Neural cell (in vitro differentiated cells): ENCODE measurements around the gene SUFU. TPM values are rescaled to one million over a fixed set of nuclear protein-coding genes. Genes with fewer than 3 reads are reported as not detected.

ENCODE experiments used
- H2AFZ ChIP-seq: fragments of 200-600, 300-800 bp; sonication (generic), shearing (Covaris generic); 2 replicates; pipeline ENCODE4 v1.6.0; 2014; ENCODE audit warnings: low read depth, mild to moderate bottlenecking, antibody characterized with exemption, low read length, moderate library complexity
- H3F3A ChIP-seq: fragments of 200-600 bp; shearing (Covaris generic); 2 replicates; pipeline ENCODE4 v1.6.1; 2016; ENCODE audit warnings: mild to moderate bottlenecking, moderate library complexity, mixed read lengths, antibody characterized with exemption, low read length; ENCODE audit not compliant: insufficient read depth, poor library complexity, severe bottlenecking
- H3K27ac ChIP-seq: fragments of 200-600, 300-800 bp; sonication (generic), shearing (Covaris generic); 2 replicates; pipeline ENCODE4 v1.5.1; 2014; ENCODE audit warnings: mild to moderate bottlenecking, low read length, moderate library complexity
- H3K27me3 ChIP-seq: fragments of 300-800, 200-600 bp; sonication (generic), shearing (Covaris generic); 2 replicates; pipeline ENCODE4 v1.6.0; 2014; ENCODE audit warnings: mild to moderate bottlenecking, low read depth, low read length, moderate library complexity; ENCODE audit not compliant: insufficient read depth
- H3K36me3 ChIP-seq: fragments of 300-800, 200-600 bp; sonication (generic), shearing (Covaris generic); 2 replicates; pipeline ENCODE4 v1.5.1; 2014; ENCODE audit warnings: mild to moderate bottlenecking, antibody characterized with exemption, low read length, moderate library complexity; ENCODE audit not compliant: insufficient read depth
- H3K4me2 ChIP-seq: fragments of 300-800, 200-600 bp; sonication (generic), shearing (Covaris generic); 2 replicates; pipeline ENCODE4 v1.6.0; 2014; ENCODE audit warnings: mild to moderate bottlenecking, low read length
- H3K4me3 ChIP-seq: fragments of 300-800, 200-600 bp; sonication (generic), shearing (Covaris generic); 2 replicates; pipeline ENCODE4 v1.5.1; 2014; ENCODE audit warnings: mild to moderate bottlenecking, low read length, moderate library complexity
- H3K79me2 ChIP-seq: fragments of 200-600 bp; shearing (Covaris generic); replicated peaks from 2 replicates; pipeline ENCODE4 v1.6.0; 2014; ENCODE audit warnings: mild to moderate bottlenecking, low read length, moderate library complexity; ENCODE audit not compliant: insufficient read depth
- H3K9ac ChIP-seq: fragments of 300-800, 200-600 bp; sonication (generic), shearing (Covaris generic); 2 replicates; pipeline ENCODE4 v1.6.1; 2016; ENCODE audit warnings: mild to moderate bottlenecking, low read length, mixed read lengths
- H3K9me2 ChIP-seq: fragments of 200-600 bp; shearing (Covaris generic); 2 replicates; pipeline ENCODE4 v1.6.1; 2016; ENCODE audit warnings: mild to moderate bottlenecking, low read length, mixed read lengths; ENCODE audit not compliant: insufficient read depth
- H3K9me3 ChIP-seq: fragments of 200-600, 300-800 bp; sonication (generic), shearing (Covaris generic); 2 replicates; pipeline ENCODE4 v1.6.1; 2016; ENCODE audit warnings: mild to moderate bottlenecking, mixed run types, low read length, moderate library complexity, mixed read lengths
- H4K20me1 ChIP-seq: fragments of 200-600 bp; shearing (Covaris generic); 2 replicates; pipeline ENCODE4 v1.6.1; 2016; ENCODE audit warnings: mild to moderate bottlenecking, mixed run types; ENCODE audit not compliant: insufficient read depth
- CTCF ChIP-seq: fragments of 450-650 bp; IDR thresholded peaks from 2 replicates; pipeline ENCODE4 v1.5.1; 2014; ENCODE audit warnings: antibody characterized with exemption, mild to moderate bottlenecking, moderate library complexity; ENCODE audit not compliant: poor library complexity, severe bottlenecking
- EP300 ChIP-seq: fragments of 450-650 bp; conservative IDR thresholded peaks from 2 replicates; pipeline ENCODE4 v1.6.1; 2014; ENCODE audit warnings: antibody characterized with exemption, mild to moderate bottlenecking, moderate library complexity; ENCODE audit not compliant: poor library complexity, severe bottlenecking
- EZH2 ChIP-seq: fragments of 200-600, 300-800 bp; shearing (Covaris generic), sonication (generic); IDR thresholded peaks from 2 replicates; pipeline ENCODE4 v1.6.1; 2014; ENCODE audit warnings: antibody characterized with exemption, low read length, borderline replicate concordance, mild to moderate bottlenecking; ENCODE audit not compliant: insufficient read depth, poor library complexity, severe bottlenecking
- MXI1 ChIP-seq: fragments of 450-650 bp; conservative IDR thresholded peaks from 2 replicates; pipeline ENCODE4 v1.6.1; 2014; ENCODE audit warnings: antibody characterized with exemption, mild to moderate bottlenecking; ENCODE audit not compliant: poor library complexity, severe bottlenecking
- POLR2AphosphoS5 ChIP-seq: IDR thresholded peaks from 2 replicates; pipeline ENCODE4 v1.6.1; 2012
- RAD21 ChIP-seq: fragments of 450-650 bp; conservative IDR thresholded peaks from 2 replicates; pipeline ENCODE4 v1.6.1; 2014; ENCODE audit warnings: antibody characterized with exemption, mild to moderate bottlenecking, moderate library complexity
- REST ChIP-seq: IDR thresholded peaks from 2 replicates; pipeline ENCODE4 v1.6.1; 2012; ENCODE audit warnings: borderline replicate concordance
- SMC3 ChIP-seq: fragments of 450-650 bp; conservative IDR thresholded peaks from 2 replicates; pipeline ENCODE4 v1.6.1; 2014; ENCODE audit warnings: antibody characterized with exemption, mild to moderate bottlenecking, moderate library complexity; ENCODE audit not compliant: poor library complexity
- TAF1 ChIP-seq: IDR thresholded peaks from 2 replicates; pipeline ENCODE4 v1.6.1; 2012; ENCODE audit warnings: low read depth
- polyA plus RNA-seq: library from polyadenylated mRNA; depleted of rRNA; stranded (reverse); fragments of >200 nt; gene quantifications from 2 replicates; pipeline ENCODE4 v1.2.3, GENCODE V29; 2014

The SUFU gene
- polyA plus RNA-seq, 1 donor from 2014 or later, result 4.8 TPM

DNA sequence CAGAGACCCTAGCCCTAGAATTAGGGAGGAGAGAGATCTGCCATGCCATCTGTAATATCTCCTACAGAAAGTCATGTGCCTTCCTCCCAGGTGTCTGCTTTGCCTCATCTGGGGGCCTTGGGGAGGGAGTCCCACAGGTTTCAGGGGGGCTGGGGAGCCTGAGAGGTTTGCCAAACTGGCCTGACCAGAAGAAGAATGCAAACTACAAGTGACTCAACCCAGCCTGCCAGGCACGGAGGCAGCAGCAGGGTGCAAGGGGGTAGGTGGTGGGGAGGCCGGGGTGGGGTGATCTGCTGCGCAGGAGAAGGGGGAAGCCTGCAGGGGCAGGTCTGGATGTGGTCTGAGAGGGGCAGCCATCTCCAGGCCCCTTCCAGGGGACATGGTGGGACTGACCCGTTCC is 130.9 kb downstream of the SUFU start:
- H3K79me2 ChIP-seq, result no peaks in the 10 kb centered on the region
- H3K27ac ChIP-seq, result no peak overlapping the region
- no peaks in the 10 kb centered on the region for H3F3A ChIP-seq
- TF ChIP-seq POLR2AphosphoS5 (no peak), TAF1 (no peak), SMC3 (no peak), CTCF (no peak), EZH2 (no peak), EP300 (no peak), RAD21 (no peak), REST (no peak), MXI1 (no peak)
- H3K9me3 ChIP-seq, result no peaks in the 10 kb centered on the region
- no peak overlapping the region for H3K4me2 ChIP-seq
- no peaks in the 10 kb centered on the region for H3K27me3 ChIP-seq
- no peak overlapping the region for H2AFZ ChIP-seq
- no peak overlapping the region for H3K4me3 ChIP-seq
- no peaks in the 10 kb centered on the region for H3K36me3 ChIP-seq
- no peaks in the 10 kb centered on the region for H4K20me1 ChIP-seq
- H3K9me2 ChIP-seq, result no peaks in the 10 kb centered on the region
- no peak overlapping the region for H3K9ac ChIP-seq

GRCh38 chr10:102635377-102635776 is 131.6 kb downstream of the SUFU start:
- H3K27me3 ChIP-seq, result no peaks in the 10 kb centered on the region
- H4K20me1 ChIP-seq, result no peaks in the 10 kb centered on the region
- no peak overlapping the region for H3K4me2 ChIP-seq
- H3F3A ChIP-seq, result no peaks in the 10 kb centered on the region
- H3K9me2 ChIP-seq, result no peaks in the 10 kb centered on the region
- H2AFZ ChIP-seq, result no peak overlapping the region
- no peaks in the 10 kb centered on the region for H3K9me3 ChIP-seq
- H3K4me3 ChIP-seq, result no peak overlapping the region
- no peak overlapping the region for H3K9ac ChIP-seq
- no peak overlapping the region for H3K27ac ChIP-seq
- no peak for TF ChIP-seq POLR2AphosphoS5
- TF ChIP-seq REST, result no peak
- no peak for TF ChIP-seq EZH2
- TF ChIP-seq CTCF, result no peak
- H3K79me2 ChIP-seq, result no peaks in the 10 kb centered on the region
- no peaks in the 10 kb centered on the region for H3K36me3 ChIP-seq
